ENCODE data around the gene OR4D5.

GRCh38 chr11:123892031-123892430 is 47.4 kb upstream of the OR4D5 start:
- TF ChIP-seq HOXA7 (CRISPR knock-in tag; IDR thresholded peaks at IDR 0.05) (no peak), CTCF (IDR thresholded peaks at IDR 0.05) (no peak), PBX3 (IDR thresholded peaks at IDR 0.05) (no peak), HMGXB4 (CRISPR knock-in tag; IDR thresholded peaks at IDR 0.05; ENCODE audit: borderline replicate concordance) (no peak), RARB (CRISPR knock-in tag; IDR thresholded peaks at IDR 0.05) (no peak), POLR2A (IDR thresholded peaks at IDR 0.05; ENCODE audit: low read length) (no peak), ELK1 (IDR thresholded peaks at IDR 0.05; ENCODE audit: low read depth, low read length) (no peak), CHD4 (IDR thresholded peaks at IDR 0.05; ENCODE audit: borderline replicate concordance) (no peak), RAD21 (conservative IDR thresholded peaks at IDR 0.05 in 1 of 2, IDR thresholded peaks at IDR 0.05 in 1 of 2) (no peak), KDM1A (IDR thresholded peaks at IDR 0.05; ENCODE audit: low read depth) (no peak)
